ENCODE data around the gene GLS.

The GLS gene

DNA sequence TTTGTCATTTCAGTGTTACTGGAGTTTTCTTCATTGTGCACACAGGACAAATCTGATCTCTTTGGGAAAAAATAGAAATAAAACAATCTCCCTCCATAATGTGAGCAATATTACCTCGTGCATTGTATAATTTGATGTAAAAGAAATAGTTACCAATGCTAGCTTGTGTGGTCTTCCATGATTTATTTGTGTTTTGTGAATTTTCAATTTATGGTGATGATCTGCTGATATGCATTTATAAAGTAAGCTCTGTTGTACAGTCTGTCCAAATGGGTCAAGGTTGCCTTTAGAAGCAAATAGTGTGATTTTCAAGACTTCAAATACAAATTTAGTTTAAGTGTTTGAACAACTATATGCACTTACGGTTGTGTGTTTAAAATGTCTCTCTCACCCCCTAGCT is 82.5 kb downstream of the GLS start:
- DNase-seq (ENCODE audit: low spot score), result no peak
- H3K23ac ChIP-seq (ENCODE audit: low read depth, low read length, poor library complexity), result no peak overlapping the region
- H2AFZ ChIP-seq (ENCODE audit: low read length), result no peak overlapping the region
- no peak overlapping the region for H3K4me3 ChIP-seq (ENCODE audit: low read length in 2 of 2)
- H2BK12ac ChIP-seq (ENCODE audit: low read length), result no peak overlapping the region
- WGBS, 2 donors (ENCODE audit: extremely low coverage in 2 of 2, insufficient read length in 2 of 2, insufficient replicate concordance in 1 of 2), result no CpG with 5 or more reads among the region's 2 CpGs
- no peak overlapping the region for H2BK15ac ChIP-seq (ENCODE audit: low read length)
- no peak overlapping the region for H3K9ac ChIP-seq (ENCODE audit: low read depth, low read length, poor library complexity)
- no peak overlapping the region for H3K4ac ChIP-seq (ENCODE audit: low read length)
- no peaks in the 10 kb centered on the region for H3K79me1 ChIP-seq (ENCODE audit: low read depth, low read length)
- H4K91ac ChIP-seq (ENCODE audit: low read depth, low read length, poor library complexity), result no peak overlapping the region
- H3K27me3 ChIP-seq (ENCODE audit: control insufficient read depth in 3 of 3, insufficient read depth in 3 of 3, low read depth in 1 of 3, low read length in 3 of 3), result no peaks in the 10 kb centered on the region
- H3K27ac ChIP-seq (replicated peaks; ENCODE audit: low read length), result no peak overlapping the region
- H3K9me3 ChIP-seq (replicated peaks in 1 of 2; ENCODE audit: control insufficient read depth in 2 of 2, insufficient read depth in 1 of 2, low read depth in 1 of 2, low read length in 2 of 2), result no peaks in the 10 kb centered on the region
- no peak overlapping the region for H4K8ac ChIP-seq (ENCODE audit: low read depth, low read length)
- H2AK5ac ChIP-seq (ENCODE audit: low read depth, low read length), result no peak overlapping the region
- H3K4me1 ChIP-seq (ENCODE audit: control insufficient read depth in 2 of 2, insufficient read depth in 1 of 2, low read depth in 1 of 2, low read length in 2 of 2), result no peaks in the 10 kb centered on the region
- H3K18ac ChIP-seq (ENCODE audit: low read length), result no peak overlapping the region
- H3K36me3 ChIP-seq (replicated peaks in 1 of 2; ENCODE audit: control insufficient read depth in 2 of 2, insufficient read depth in 2 of 2, low read length in 2 of 2), result peaks cover 5 to 55% of the 10 kb centered on the region in 2 donors
- no peak overlapping the region for H3K4me2 ChIP-seq (ENCODE audit: insufficient read depth, low read length, poor library complexity, severe bottlenecking)
- H3K14ac ChIP-seq (ENCODE audit: low read length), result no peak overlapping the region
- H2BK5ac ChIP-seq (ENCODE audit: low read length), result no peak overlapping the region
- H2BK120ac ChIP-seq (ENCODE audit: low read depth, low read length), result no peak overlapping the region

- Histone ChIP-seq H3K4ac (ENCODE audit: low read length) (no peak overlapping the region), H3K4me1 (ENCODE audit: control insufficient read depth in 2 of 2, insufficient read depth in 1 of 2, low read depth in 1 of 2, low read length in 2 of 2) (no peaks in the 10 kb centered on the region), H3K23ac (ENCODE audit: low read depth, low read length, poor library complexity) (no peak overlapping the region), H2BK15ac (ENCODE audit: low read length) (no peak overlapping the region), H3K4me3 (ENCODE audit: low read length in 2 of 2) (no peak overlapping the region), H2AFZ (ENCODE audit: low read length) (no peak overlapping the region), H3K18ac (ENCODE audit: low read length) (no peak overlapping the region), H3K9ac (ENCODE audit: low read depth, low read length, poor library complexity) (no peak overlapping the region), H2AK5ac (ENCODE audit: low read depth, low read length) (no peak overlapping the region), H4K8ac (ENCODE audit: low read depth, low read length) (no peak overlapping the region), H3K79me1 (ENCODE audit: low read depth, low read length) (no peaks in the 10 kb centered on the region), H3K14ac (ENCODE audit: low read length) (no peak overlapping the region), H2BK5ac (ENCODE audit: low read length) (no peak overlapping the region), H3K27me3 (ENCODE audit: control insufficient read depth in 3 of 3, insufficient read depth in 3 of 3, low read depth in 1 of 3, low read length in 3 of 3) (no peaks in the 10 kb centered on the region), H4K91ac (ENCODE audit: low read depth, low read length, poor library complexity) (no peak overlapping the region), H3K4me2 (ENCODE audit: insufficient read depth, low read length, poor library complexity, severe bottlenecking) (no peak overlapping the region), H3K9me3 (replicated peaks in 1 of 2; ENCODE audit: control insufficient read depth in 2 of 2, insufficient read depth in 1 of 2, low read depth in 1 of 2, low read length in 2 of 2) (no peaks in the 10 kb centered on the region), H3K36me3 (replicated peaks in 1 of 2; ENCODE audit: control insufficient read depth in 2 of 2, insufficient read depth in 2 of 2, low read length in 2 of 2) (peaks cover 5 to 67% of the 10 kb centered on the region in 2 donors), H2BK120ac (ENCODE audit: low read depth, low read length) (no peak overlapping the region), H2BK12ac (ENCODE audit: low read length) (no peak overlapping the region), H3K27ac (replicated peaks; ENCODE audit: low read length) (no peak overlapping the region)
- WGBS, 2 donors (ENCODE audit: extremely low coverage in 2 of 2, insufficient read length in 2 of 2, insufficient replicate concordance in 1 of 2), result no CpG with 5 or more reads among the region's 6 CpGs
- DNase-seq (ENCODE audit: low spot score), result no peak
These were observed 83.7 kb downstream of the GLS start for GRCh38 chr2:190964170-190964795.

DNA sequence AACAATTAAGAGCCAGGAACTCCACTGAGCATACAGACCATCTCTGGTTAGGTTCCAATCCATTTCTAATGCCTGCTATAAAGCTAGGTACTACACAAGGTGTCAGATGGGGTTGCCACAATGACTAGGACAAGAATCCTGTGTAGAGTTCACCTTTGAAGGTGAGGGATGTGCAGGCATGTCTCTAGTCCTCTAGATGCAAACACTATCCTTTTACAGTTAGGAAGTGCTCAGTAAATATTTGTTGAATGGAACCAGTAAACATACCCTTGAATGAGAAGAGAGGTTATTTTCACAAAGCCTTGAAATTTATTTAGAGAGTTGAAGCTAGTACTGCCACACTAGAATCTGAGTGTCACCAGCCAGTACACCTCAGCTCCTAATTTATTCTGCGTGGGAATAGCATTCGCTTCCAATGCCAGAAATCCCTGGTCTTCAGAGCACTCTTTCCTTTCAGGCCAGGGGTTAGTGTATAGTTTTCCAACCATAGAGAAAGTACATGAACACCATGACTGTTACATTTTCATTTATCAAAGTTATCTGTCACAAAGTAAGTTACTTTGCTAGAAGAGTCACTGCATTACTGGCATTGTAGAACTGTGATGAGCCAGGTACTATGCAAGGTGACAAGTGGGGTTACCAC is 85.1 kb downstream of the GLS start:
- no peaks in the 10 kb centered on the region for H3K79me1 ChIP-seq (ENCODE audit: low read depth, low read length)
- H2BK15ac ChIP-seq (ENCODE audit: low read length), result no peak overlapping the region
- H2AK5ac ChIP-seq (ENCODE audit: low read depth, low read length), result no peak overlapping the region
- no peak overlapping the region for H3K14ac ChIP-seq (ENCODE audit: low read length)
- no peaks in the 10 kb centered on the region for H3K9me3 ChIP-seq (replicated peaks in 1 of 2; ENCODE audit: control insufficient read depth in 2 of 2, insufficient read depth in 1 of 2, low read depth in 1 of 2, low read length in 2 of 2)
- no peak overlapping the region for H3K4ac ChIP-seq (ENCODE audit: low read length)
- no peak overlapping the region for H3K18ac ChIP-seq (ENCODE audit: low read length)
- H3K4me2 ChIP-seq (ENCODE audit: insufficient read depth, low read length, poor library complexity, severe bottlenecking), result no peak overlapping the region
- no peak overlapping the region for H3K9ac ChIP-seq (ENCODE audit: low read depth, low read length, poor library complexity)
- peaks cover 5 to 81% of the 10 kb centered on the region in 2 donors for H3K36me3 ChIP-seq (replicated peaks in 1 of 2; ENCODE audit: control insufficient read depth in 2 of 2, insufficient read depth in 2 of 2, low read length in 2 of 2)
- no peak overlapping the region for H3K4me3 ChIP-seq (ENCODE audit: low read length in 2 of 2)
- DNase-seq (ENCODE audit: low spot score), result no peak
- no peaks in the 10 kb centered on the region for H3K27me3 ChIP-seq (ENCODE audit: control insufficient read depth in 3 of 3, insufficient read depth in 3 of 3, low read depth in 1 of 3, low read length in 3 of 3)
- H3K4me1 ChIP-seq (ENCODE audit: control insufficient read depth in 2 of 2, insufficient read depth in 1 of 2, low read depth in 1 of 2, low read length in 2 of 2), result no peaks in the 10 kb centered on the region
- H4K91ac ChIP-seq (ENCODE audit: low read depth, low read length, poor library complexity), result no peak overlapping the region
- H2AFZ ChIP-seq (ENCODE audit: low read length), result no peak overlapping the region
- no peak overlapping the region for H3K23ac ChIP-seq (ENCODE audit: low read depth, low read length, poor library complexity)
- WGBS, 2 donors (ENCODE audit: extremely low coverage in 2 of 2, insufficient read length in 2 of 2, insufficient replicate concordance in 1 of 2), result no CpG with 5 or more reads among the region's 2 CpGs
- H3K27ac ChIP-seq (replicated peaks; ENCODE audit: low read length), result no peak overlapping the region
- no peak overlapping the region for H4K8ac ChIP-seq (ENCODE audit: low read depth, low read length)
- no peak overlapping the region for H2BK12ac ChIP-seq (ENCODE audit: low read length)
- H2BK5ac ChIP-seq (ENCODE audit: low read length), result no peak overlapping the region
- no peak overlapping the region for H2BK120ac ChIP-seq (ENCODE audit: low read depth, low read length)

- WGBS, 2 donors (ENCODE audit: extremely low coverage in 2 of 2, insufficient read length in 2 of 2, insufficient replicate concordance in 1 of 2), result no CpG with 5 or more reads among the region's 2 CpGs
- H3K9ac ChIP-seq (ENCODE audit: low read depth, low read length, poor library complexity), result no peak overlapping the region
- no peak overlapping the region for H2BK5ac ChIP-seq (ENCODE audit: low read length)
- no peak overlapping the region for H3K4me2 ChIP-seq (ENCODE audit: insufficient read depth, low read length, poor library complexity, severe bottlenecking)
- no peaks in the 10 kb centered on the region for H3K79me1 ChIP-seq (ENCODE audit: low read depth, low read length)
- no peak overlapping the region for H3K14ac ChIP-seq (ENCODE audit: low read length)
- no peaks in the 10 kb centered on the region for H3K9me3 ChIP-seq (replicated peaks in 1 of 2; ENCODE audit: control insufficient read depth in 2 of 2, insufficient read depth in 1 of 2, low read depth in 1 of 2, low read length in 2 of 2)
- no peak overlapping the region for H3K4ac ChIP-seq (ENCODE audit: low read length)
- H2BK15ac ChIP-seq (ENCODE audit: low read length), result no peak overlapping the region
- DNase-seq (ENCODE audit: low spot score), result no peak
- H3K27me3 ChIP-seq (ENCODE audit: control insufficient read depth in 3 of 3, insufficient read depth in 3 of 3, low read depth in 1 of 3, low read length in 3 of 3), result no peaks in the 10 kb centered on the region
- no peak overlapping the region for H4K8ac ChIP-seq (ENCODE audit: low read depth, low read length)
- no peak overlapping the region for H2AFZ ChIP-seq (ENCODE audit: low read length)
- H2AK5ac ChIP-seq (ENCODE audit: low read depth, low read length), result no peak overlapping the region
- no peak overlapping the region for H3K23ac ChIP-seq (ENCODE audit: low read depth, low read length, poor library complexity)
- no peak overlapping the region for H2BK120ac ChIP-seq (ENCODE audit: low read depth, low read length)
- H3K4me3 ChIP-seq (ENCODE audit: low read length in 2 of 2), result no peak overlapping the region
- no peak overlapping the region for H4K91ac ChIP-seq (ENCODE audit: low read depth, low read length, poor library complexity)
- H3K36me3 ChIP-seq (replicated peaks in 1 of 2; ENCODE audit: control insufficient read depth in 2 of 2, insufficient read depth in 2 of 2, low read length in 2 of 2), result peaks cover 14 to 94% of the 10 kb centered on the region in 2 donors
- H3K4me1 ChIP-seq (ENCODE audit: control insufficient read depth in 2 of 2, insufficient read depth in 1 of 2, low read depth in 1 of 2, low read length in 2 of 2), result no peaks in the 10 kb centered on the region
- H3K18ac ChIP-seq (ENCODE audit: low read length), result no peak overlapping the region
- no peak overlapping the region for H3K27ac ChIP-seq (replicated peaks; ENCODE audit: low read length)
- no peak overlapping the region for H2BK12ac ChIP-seq (ENCODE audit: low read length)
These were observed 87.9 kb downstream of the GLS start for GRCh38 chr2:190968522-190968921.
